ENCODE results near the gene AFF1. TPM values are rescaled to one million over a fixed set of nuclear protein-coding genes. Genes with fewer than 3 reads are reported as not detected.
"Not testable (repeated sequence)": the region's sequence is repeated elsewhere in the genome, so short reads cannot be mapped to it uniquely, and the experiment has no call there.

The AFF1 gene
- polyA plus RNA-seq, 1 donor: 28.8 TPM

DNA sequence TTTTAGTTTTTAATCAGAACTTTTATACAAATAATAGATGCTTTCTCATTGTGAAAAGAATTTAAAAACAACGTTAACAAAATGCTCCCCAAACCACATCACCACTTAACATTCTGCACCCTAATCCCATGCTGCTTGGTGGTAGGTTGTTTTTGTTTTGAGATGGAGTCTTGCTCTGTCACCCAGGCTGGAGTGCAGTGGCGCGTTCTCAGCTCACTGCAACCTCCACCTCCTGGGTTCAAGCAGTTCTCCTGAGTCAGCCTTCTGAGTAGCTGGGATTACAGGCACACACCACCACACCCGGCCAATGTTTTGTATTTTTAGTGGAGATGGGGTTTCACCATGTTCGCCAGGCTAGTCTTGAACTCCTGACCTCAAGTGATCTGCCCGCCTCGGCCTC, 102.4 kb downstream of the AFF1 start:
- not testable (repeated sequence) for DNase-seq

DNA sequence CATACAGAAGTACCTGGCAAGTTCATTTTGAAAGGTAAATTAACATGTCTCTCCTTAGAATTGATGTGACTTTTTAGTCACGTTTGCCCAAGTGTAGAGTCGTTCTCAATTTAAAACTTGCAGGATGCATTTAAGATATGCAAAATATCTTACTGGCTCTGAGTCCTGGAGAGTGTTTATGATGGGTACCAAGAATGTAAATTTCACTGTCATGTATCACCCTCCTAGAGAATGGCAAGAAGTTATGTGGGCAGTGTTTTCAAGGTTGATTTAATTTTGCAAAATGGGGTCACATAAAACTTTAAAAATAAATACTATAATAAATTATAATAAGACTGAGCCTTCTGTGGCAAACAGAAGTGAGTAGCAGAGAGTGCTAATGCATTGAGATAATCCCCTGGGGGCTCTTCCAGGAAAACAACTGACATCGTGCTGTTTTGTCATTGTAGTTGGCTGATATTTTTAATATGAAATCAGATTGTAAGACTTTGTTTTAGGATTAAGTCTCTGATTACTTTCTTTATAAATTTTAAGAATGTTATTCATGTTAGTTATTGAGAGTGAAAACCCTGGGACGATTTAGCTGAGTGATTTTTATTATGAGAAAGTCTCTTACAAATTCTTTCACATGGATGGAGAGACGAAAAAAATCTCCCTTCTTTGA, 103.0 kb downstream of the AFF1 start:
- DNase-seq: no peak

- DNase-seq: no peak
Measured at GRCh38 chr4:87038837-87039615, 104.2 kb downstream of the AFF1 start.

DNA sequence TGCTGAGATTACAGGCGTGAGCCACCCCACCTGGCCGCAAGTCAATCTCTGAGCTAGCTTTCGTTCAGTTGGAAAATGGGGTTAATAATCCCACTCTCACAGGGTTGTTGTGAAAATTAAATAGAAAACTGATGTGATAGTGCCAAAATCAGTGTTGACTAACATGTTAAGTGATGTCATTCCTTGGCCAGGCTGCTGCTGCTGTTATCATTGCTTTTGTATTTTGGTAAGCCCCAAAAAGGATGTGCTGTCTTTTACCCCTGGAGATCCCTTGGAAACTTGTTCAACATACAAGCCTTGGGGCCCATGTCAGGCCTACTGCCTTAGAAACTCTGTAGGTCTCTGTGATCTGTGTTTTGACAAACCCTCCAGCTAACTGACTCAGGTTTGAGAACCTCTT, 106.3 kb downstream of the AFF1 start:
- DNase-seq: no peak

- DNase-seq: no peak
Measured at GRCh38 chr4:87042221-87042620, 107.4 kb downstream of the AFF1 start.

- DNase-seq: no peak
Measured at GRCh38 chr4:87042986-87043820, 108.4 kb downstream of the AFF1 start.

- DNase-seq: no peak
Measured at GRCh38 chr4:87044511-87045233, 109.9 kb downstream of the AFF1 start.

- DNase-seq: no peak
Measured at GRCh38 chr4:87045234-87045558, 110.4 kb downstream of the AFF1 start.

DNA sequence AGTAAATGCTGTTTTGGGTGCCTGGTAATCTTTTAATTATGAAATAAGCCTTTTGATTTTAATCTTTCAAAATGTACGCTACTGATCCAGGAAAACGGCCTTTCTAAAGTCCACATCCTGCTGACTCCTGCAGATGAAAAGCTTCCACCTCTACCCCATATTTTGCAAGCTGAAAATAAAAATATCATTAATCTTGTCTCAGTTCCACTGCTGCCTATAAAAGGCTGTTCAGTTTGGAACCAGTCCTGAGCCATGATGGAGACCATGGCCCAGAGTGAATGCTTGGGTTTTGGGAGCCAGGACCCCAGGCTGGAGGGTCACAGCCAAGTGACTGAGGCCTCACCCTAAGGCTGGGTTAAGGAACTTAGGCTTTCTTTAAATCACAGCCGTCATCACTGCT, 110.8 kb downstream of the AFF1 start:
- no peak for DNase-seq

- no peak for DNase-seq
Measured at GRCh38 chr4:87046121-87046551, 111.3 kb downstream of the AFF1 start.

DNA sequence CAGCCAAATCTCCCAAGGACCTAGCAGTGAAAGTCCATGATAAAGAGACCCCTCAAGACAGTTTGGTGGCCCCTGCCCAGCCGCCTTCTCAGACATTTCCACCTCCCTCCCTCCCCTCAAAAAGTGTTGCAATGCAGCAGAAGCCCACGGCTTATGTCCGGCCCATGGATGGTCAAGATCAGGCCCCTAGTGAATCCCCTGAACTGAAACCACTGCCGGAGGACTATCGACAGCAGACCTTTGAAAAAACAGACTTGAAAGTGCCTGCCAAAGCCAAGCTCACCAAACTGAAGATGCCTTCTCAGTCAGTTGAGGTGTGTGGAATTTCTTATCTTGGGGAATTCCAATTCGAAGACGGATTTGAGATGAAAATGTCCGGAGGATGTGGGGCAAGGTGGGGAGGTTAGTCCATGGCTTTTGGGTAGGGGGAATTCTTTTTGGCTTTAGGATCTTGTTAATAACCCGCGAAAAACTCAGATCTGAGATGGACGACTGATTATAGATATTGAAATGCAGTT, 112.5 kb downstream of the AFF1 start:
- DNase-seq: no peak

DNA sequence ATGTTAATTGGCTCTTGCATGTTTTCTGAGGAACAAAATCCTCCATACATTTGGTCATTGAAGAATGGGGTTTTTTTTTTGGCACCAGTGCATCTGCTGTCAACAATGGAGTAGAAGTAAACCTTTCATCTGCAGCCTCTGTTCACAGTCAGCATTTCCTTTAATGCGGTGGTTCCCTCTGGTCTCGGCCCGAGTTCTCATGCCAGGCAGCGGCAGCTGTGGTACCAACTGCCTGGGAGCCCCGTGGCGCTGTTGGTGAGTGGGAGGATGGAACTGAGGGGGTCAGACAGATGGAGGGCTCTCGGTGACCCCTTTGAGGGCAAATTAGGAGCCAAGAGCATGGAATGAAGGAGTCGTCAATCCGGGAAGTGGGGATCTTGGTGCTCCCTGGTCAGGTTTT, 114.7 kb downstream of the AFF1 start:
- DNase-seq: no peak

GRCh38 chr4:87050596-87050995, 115.8 kb downstream of the AFF1 start:
- DNase-seq: no peak

DNA sequence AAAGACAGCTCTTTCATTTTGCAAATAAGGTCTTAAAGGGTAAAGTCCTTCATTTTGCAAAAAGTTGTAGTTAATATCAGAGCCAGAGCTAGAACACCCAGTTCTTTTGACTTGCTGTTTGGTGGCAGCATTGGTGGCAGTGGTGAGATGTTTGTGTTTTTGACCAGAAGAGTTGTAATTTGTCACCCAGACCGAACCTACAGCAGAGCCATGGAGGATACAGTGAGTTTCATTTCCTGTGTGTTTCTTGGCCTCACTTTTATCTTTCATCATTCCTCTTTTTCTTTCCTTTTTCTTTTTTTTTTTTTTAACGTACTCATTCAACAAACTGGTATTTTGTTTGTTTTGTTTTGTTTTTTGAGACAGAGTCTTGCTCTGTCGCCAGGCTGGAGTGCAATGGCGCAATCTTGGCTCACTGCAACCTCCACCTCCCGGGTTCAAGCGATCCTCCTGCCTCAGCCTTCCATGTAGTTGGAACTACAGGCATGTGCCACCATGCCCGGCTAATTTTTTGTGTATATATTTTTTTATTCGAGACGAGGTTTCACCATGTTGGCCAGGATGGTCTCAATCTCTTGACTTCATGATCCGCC, 116.4 kb downstream of the AFF1 start:
- DNase-seq: no peak

- no peak for DNase-seq
Measured at GRCh38 chr4:87052615-87053014, 117.8 kb downstream of the AFF1 start.

DNA sequence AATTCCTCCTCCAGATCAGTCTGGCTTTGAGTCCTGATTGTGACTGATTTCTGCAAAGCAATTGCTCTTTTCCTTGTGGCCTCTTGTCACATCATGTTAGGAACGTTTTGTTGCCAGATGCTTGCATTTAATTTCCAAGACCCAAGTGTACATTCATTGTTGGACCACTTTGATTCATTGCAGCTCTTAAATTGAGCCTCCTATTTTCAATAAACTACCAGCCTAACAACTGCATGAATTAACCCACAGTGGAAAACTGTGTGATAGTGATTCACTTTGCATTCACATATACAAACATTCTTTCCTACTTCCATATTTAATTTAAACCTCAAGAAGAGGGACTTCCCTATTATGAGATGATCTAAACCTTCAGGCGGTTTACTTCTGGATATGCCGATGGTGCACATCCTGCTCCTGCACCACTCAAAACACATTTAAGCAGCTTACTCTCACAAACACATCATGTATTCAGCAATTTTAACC, 118.4 kb downstream of the AFF1 start:
- DNase-seq: no peak

- no peak for DNase-seq
Measured at GRCh38 chr4:87053802-87054767, 119.3 kb downstream of the AFF1 start.

GRCh38 chr4:87054900-87055299, 120.1 kb downstream of the AFF1 start:
- DNase-seq: no peak

GRCh38 chr4:87055311-87055710, 120.5 kb downstream of the AFF1 start:
- no peak for DNase-seq

GRCh38 chr4:87056881-87057280, 122.1 kb downstream of the AFF1 start:
- DNase-seq: no peak
